DMS79 (cell line): ENCODE results near the gene MYO9B.
A peak's percentile ranks its signal among the peaks of the same experiment; 100 is the strongest.

Experiments used
- DNase-seq: peaks from one replicate; lab custom pipeline; 2025; lab: John Stamatoyannopoulos, UW

The MYO9B gene

DNA sequence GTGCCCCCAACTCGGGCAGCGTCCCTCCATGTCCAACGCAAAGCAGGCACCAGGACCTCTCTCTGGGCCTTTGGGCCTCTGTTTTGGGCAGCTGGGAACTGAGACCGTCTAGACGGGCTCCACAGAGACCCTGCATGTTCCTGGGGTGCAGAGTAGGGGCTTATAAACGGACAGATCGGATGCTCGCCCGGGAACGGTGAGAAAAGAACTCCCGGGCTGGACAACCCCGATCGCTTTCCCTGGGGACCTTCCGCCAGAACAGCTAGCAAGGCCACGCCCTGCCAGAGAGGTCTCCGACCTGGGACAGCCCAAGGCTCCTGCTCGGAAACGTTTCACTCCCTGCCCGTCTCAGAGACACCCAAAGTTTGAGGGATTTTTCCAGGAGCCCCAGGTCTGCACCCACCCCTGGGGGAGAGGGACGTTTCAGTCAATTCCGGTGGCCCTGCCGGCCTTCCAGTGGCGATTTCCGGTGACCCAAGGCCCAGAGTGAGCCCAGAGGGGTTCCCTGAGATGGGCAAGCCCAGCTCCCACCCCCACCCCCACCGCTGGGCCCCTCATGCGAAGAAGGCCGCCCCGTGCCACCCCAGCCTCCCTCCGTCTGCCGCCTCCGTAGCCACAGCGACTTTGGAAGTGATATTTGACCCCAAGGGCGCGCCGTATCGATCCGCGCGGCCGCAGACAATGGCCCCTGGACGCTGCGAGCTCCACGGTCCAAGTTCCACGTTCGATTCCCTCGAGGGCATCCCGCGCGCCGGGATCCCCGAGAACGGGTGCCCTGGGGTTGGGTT lies 168.4 kb downstream of the MYO9B start:
- peak; percentile 37 for DNase-seq

DNA sequence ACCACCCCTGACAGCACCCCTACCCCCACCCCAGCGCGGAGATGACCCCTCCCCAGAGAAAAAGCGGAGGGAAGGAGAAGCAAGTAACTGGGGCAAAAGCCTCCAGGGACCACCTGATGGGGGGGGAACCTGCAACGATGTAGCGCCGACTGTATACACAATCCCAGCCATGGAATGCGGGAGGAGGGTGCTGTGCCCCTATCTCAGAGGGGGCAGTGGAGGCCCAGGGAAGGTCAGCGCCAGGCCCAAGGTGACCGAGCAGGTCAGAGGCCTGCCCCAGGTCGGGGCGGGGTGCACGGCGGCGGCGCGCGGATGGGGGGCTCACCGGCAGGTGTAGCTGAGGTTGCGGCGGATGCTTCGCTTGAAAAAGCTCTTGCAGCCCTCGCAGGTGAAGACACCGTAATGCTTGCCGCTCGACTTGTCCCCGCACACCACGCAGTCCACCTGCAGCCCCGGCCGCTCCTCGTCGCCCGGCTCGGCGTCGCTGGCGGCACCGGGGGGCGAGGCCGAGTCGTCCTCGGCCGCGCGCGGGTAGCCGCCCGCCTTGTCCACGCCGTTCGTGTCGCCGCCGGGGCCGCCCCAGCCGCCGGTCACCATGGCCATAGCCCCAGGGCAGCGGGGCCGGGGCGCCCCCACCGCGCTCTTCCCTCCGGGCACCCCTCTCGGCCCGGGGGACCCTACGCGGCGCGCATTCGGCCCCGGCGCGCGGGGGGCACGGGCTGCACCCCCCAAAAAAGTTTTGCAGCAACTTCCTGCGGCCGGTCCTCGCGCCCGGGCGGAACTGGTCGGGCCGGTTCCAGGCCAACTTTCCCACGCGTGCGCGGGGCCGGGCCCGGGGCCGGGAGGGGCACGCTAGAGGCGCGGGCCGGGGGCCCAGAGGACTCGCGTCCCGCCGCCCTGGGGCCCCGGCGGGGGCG lies 169.3 kb downstream of the MYO9B start:
- DNase-seq: no peak

DNA sequence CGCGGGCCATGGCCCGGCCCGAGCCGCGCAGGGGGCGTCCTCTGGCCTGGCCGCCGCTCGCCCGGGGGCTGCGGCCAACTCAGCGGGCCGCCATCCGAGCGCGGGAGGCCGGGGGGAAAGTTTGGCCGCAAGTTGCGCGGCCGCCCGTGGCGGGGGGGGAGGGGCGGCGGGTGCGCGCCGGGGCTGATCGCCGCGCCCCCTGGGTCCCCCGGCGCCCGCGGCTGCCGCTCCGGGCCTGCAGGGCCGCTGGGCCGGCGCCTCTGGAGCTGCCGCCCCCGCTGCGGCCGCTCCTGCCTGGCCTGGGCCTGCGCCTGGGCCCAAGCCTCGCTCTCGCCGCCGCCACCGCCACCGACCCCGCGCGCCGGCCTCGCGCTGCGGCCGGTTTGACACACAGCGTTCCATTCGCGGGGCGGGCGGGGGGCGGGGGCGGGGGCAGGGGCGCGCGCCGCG lies 170.0 kb downstream of the MYO9B start, which contains the start of gene NR2F6:
TSS of gene NR2F6 (minus strand) at position 385 of the 450 bp plus-strand sequence. CDS start 699 bp downstream, outside the sequence.
- DNase-seq: no peak

DNA sequence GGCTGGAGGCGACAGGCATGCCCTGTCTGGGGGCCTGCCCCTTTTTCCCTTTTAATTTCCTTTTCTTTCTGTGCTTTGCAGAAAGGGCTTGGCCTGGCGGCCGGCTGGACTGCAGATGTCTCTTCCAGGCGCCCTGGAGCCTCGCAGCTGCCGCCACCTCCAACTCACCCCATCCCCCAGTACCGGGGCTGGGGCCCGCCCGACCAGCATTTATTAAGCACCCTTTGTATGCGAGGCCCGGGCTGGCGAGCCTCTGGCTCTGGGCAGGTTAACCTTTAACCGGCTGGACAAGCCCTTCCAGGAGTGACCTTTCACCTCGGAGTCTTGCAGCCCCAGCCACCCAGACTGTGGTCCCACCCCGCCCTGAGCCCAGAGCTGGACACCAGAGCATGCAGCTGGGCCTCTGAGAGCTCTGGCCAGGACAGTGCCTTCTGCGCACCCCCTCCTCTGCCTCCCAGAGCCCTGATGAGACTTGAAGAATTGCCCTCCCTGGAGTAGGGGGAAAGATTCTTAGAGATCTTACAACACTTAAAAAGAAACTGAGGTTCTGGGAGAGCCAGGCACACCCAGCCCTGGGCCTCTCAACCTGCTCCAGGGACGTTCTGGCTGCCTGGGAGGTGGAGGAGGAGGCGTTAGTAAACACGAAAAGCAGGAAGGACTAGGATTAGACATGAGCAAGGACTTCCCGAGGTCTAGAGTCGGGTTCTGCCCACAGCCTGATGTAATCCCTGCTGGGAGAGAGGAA lies 171.3 kb downstream of the MYO9B start:
- no peak for DNase-seq

DNA sequence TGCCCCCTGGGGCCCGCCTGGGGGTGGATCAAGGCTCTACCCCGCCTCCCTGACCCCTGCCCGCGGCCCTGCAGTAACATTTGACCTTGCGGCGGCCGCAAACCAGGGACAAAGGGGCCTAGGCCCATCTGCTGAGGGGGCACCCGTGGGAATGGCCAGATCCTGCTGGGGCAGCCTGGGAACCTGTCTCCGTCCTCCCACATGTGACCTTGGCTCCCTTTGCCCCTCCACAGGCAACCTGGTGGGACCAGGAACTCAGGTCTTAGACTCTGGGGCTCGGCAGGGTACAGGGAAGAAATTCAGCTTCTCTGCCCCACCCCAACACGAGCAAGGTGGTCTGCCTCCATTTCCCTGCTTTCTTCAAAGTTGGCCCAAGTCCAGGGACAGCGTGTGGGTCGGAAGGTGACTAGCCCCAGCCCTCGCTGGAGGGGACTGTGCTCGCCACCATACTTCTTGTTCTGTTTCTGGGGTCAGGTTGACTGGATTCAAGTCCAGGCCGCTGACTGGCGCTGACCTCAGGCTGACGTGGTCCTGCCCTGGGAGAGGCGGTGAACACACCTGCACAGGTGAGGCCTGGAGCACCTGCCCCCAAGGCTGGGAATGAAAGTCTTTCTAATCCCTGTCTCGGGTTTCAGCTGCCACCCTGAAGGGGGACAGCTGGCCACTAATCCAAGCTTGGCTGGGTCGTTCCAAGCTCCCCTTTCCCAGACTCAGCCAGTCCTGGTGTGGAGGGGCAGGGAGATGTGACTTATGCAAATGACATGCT lies 172.6 kb downstream of the MYO9B start:
- peak; percentile 57 for DNase-seq

DNA sequence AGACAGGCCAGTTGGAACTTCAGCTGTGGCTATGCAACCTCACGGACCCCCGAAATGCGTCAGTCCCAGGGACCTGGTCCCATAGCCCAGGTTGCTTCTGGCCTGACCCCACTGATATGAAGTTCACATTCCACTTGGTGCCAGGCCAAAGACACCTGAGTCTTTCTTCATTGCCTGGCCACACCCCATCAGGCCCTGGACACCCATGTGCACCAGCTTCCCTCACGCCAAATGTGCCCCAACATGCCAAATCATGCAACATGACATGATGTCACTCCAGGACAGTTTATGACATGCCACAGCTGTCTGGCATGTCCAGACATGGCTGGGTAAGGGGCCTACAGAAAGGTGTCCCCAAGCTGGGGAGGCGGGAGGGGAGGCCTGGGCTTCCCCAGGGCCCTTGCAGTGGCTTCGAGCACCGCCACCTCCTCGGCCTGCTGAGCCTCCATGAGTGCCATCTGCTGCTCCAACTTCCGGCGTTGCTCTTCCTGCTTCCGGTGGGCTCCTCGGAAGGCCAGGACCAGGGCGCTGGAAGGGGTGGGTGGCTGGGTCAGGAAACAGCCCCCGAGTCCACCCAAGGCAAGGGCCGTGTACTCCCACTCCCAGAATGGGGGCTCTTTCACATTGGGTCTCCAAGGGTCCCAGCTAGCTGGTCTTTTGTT lies 174.4 kb downstream of the MYO9B start:
- DNase-seq: no peak

DNA sequence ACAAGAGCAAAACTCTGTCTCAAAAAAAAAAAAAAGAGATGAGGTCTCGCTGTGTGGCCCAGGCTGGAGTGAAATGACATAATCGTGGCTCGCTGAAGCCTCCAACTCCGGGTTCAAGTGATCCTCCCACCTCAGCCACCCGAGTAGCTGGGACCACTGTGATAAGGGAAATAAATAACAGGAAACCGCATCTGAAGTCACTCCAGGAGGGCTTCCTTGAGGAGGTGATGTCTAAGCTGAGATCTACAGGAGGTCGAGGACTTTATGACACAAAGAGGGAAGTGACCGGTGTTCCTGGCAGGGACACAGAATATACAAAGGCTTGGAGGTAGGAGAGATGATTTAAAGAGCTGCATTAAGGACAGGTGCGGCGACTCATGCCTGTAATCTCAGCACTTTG lies 179.1 kb downstream of the MYO9B start:
- no peak for DNase-seq

DNA sequence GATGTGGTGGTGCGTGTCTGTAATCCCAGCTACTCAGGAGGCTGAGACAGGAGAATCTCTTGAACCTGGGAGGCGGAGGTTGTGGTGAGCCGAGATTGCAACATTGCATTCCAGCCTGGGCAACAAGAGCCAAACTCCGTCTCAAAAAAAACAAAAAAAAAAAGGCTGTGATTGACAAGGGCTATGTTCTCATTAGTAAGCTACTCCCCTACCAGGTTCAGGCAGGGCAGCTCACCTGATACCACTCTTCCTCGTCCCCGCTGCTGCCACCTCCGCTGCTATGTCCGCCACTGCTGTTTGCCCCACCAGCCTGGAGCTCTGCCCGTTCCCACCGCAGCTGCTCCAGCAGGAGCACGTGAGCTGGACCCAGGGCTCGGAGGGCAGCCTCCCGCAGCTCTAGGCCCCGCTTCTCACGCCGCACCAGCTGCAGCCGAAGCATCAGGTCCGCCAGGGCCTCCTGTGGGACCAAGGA lies 179.6 kb downstream of the MYO9B start:
- peak; percentile 23 for DNase-seq

DNA sequence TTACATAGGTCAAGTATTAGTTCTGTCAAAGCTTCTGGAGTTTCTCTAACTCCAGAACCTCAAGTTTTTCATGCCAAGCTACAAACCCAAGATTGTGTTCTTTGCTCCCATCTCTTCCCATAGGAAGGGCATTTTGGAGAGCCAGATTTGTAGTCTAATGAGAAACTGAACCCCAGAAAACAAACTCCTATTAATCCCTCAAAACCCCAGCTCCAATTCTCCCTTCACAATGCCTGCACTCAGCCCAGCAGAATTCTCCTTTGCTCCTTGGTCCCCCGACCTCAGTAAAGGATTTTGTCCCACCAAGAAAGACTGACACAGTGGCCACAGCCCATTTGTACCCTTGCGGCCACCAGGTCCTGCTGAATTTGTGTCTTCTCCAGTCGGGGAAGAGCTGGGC lies 180.6 kb downstream of the MYO9B start:
- DNase-seq: no peak

DNA sequence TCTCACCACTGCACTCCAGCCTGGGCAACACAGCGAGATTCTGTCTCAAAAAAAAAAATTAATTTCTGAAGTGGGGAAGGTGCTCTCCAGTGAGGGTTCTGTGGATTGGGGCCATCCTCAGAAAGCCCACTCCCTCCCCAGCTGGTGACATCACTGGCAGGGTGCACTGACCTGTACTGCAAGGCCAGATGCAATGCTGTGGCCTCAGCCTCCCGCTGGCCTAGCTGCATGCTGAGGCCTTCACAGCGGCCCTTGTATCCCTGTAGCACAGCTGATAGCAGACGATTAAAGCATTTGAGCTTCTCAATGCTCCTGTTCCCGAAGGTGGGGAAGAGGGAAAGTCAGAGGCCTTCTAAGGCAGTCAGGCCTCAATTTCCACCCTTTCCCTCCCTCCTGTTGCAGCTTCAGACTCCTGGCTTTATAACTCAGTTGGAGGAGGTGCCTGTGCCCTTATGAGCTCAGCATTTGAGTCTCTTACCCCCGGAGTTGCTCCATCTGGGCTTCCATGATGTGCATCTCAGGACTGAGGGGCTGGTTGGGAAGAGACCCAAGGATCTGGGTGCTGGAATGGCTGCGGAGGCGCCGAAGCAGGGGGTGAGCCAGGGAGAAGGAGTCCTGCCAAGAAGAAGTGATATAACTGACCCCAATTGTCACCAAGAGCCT lies 183.7 kb downstream of the MYO9B start:
- DNase-seq: no peak

DNA sequence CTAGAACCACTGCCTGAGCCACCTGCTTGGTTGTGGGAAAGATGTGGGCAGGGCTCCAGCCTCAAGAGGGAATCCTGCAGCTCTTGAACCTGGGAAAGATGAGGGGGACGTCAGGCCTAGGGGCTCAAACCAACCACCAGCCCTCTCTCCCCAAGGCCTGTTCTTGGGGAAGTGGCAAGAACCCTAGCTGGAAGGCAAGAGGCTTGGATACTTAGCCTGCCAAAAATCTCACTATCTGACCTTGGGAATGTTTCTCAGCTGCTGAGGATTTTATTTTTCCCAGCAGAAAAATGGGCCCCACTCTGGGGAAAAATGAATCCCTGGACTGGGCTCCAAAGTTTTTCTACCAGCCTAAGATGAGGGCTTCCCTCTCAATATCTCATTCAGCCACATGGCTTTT lies 184.4 kb downstream of the MYO9B start:
- no peak for DNase-seq

DNA sequence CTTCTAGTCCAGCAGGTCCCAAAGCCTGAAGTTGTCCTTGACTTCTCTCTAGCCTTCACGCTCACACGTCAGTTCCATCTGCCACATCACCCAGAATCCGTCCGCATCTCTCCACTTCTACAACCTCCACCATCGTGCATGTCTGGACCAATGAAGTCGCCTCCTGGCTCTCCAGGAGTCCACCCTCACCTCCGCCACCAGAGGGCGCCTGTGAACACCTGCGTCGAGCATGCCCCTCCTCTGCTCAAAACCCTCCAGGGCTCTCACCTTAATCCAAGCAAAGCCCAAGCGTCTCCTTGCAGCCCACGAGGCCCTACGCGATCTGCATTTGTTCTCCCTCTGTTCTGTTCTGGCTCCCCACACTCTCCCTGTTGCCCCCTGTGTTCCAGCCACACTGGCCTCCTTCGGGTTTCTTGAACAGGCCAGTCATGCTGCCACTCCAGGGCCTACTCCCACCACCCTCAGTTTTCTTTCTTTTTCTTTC lies 185.3 kb downstream of the MYO9B start:
- peak; percentile 89 for DNase-seq

DNA sequence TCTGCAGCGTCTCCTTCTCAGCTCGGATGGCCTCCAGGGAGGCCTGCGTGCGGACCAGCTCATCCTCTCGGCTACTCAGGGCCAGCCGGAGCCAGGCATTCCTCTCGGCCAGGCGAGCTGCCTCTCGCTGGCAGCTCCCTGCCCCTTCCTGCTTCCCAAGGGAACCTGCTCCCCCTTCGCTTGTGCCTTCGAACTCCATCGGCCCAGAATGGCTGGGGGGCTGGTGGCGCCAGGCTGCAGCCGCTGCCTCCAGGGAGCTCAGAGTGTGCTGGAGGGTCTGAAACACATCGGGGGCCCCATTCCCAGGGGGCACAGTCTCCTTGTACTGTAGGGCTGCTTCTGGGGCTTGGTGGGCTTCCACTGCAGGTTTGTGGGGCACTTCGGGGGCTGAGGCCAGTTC lies 187.0 kb downstream of the MYO9B start:
- no peak for DNase-seq
